GM19468 (cell line): Measurements from ENCODE around the gene PLXNA2.

Source experiments
- ATAC-seq: cut with Tn5 transposase; IDR thresholded peaks from one replicate; pipeline ENCODE4 v1.9.1; 2021; ENCODE audit warnings: mild to moderate bottlenecking, moderate library complexity, moderate number of reproducible peaks; ENCODE audit not compliant: unreplicated experiment; ENCODE audit errors: extremely low read depth

Gene PLXNA2

GRCh38 chr1:208083715-208084085, 160.5 kb downstream of the PLXNA2 start:
- ATAC-seq, result no peak

DNA sequence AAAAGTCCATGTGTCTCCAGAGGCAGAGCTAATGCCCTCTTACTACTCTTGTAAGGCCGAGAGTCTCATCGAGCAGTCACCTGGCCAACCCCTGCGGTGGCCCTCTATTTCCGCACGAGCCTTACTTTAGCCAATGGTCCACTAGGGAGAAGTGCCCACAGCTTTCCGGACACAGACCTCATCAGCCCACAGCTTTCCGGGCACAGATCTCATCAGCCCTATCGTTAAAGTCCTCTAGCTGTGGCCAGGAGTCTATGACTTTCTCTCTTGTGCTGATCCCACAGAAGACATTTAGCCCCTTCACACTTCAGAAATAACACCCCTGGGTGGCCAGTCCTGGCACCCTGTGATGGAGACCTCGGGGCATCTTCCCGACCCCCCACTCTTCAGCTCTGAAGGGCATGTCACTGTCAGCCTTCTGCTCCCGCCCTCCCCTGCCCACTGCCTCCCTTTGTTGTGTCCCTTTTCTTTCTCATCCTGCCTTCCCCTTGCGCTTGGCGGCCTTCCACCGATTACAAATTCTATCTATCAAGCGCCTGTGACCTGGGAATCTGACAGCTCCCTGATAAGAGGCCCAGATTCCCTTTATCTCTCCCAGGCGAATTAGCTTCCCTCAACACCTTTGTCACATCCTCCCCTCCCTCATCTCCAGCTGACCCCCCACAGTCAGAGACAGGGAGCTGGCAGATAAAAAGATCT, 161.0 kb downstream of the PLXNA2 start:
- ATAC-seq, result no peak

DNA sequence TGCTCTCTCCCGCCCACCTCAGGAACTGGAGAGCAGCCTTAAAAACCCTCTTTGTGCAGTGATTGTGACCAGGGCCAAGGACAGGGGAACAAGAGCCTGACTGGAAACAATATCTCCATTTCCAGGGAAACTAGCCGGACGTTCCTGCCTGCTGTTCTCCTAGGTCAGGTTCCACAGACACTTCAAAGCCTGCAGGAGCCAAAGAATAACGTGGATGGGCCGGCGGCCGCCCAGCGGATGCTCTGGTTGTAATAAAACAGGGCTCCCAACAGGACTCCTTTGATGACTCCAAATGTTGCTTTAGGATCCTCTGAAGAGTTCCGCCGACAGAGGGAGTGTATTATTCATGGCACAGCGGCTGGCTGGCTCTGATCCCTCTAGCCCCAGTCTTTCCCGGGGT, 162.2 kb downstream of the PLXNA2 start:
- no peak for ATAC-seq

DNA sequence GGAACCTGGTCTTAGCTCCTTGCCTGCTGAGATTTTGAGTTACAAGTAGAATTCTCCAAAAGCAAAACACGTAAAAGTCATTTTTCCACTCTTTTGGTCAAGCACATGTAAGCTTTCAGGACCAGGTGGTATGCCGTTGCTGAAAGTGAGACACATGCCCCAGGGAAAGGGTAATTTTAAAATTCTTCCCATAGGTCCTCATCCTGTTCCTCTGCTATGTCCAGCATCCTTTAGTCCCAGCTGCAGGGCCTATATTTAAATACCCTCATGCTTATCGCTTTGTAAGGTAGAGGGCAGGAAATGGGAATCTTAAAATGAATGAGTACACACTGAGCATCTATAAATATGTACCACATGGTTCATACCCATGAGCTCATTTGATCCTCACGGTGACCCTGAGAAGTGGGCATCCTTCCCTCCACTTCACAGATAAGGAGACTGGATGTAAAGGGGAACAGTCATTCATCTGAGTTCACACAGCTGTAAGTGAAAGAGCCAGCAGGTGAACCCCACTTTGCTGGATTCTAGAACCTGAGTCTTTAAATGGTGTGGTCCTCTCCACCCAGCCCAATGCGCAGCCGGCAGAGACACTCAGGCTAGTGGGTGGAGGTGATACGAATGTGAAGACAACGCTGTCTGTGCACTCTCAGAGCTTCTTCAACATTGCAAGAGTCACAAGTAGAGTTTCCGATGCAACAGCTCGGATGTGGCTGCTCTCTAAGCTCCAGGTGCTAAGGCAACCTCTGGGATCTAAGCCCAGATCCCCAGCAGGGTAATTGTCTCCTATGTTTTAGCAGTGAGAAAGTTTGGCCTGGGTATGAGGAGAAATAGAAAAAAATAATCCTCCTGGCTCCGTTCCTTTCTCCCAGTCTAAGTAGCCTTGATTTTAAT, 163.5 kb downstream of the PLXNA2 start:
- ATAC-seq, result no peak

DNA sequence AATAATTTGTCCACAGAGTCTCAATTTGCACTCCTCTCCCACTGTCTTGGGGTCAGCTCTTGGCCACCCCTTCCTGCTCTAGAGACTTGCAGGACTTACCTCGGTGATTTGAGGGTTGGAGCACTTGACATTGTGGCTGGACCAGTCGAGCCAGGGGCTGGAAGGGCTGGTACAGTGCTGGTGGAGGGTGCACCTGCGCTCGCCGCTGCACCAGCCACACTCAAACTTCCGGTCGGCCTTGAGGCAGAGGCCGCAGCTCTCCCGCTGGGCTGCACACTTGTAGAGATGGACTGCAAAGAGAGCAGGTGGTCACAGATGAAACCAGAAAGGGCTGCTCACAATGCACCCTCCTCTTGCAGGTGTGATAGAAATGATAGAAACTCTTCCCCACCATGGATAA, 165.0 kb downstream of the PLXNA2 start:
- ATAC-seq, result no peak

DNA sequence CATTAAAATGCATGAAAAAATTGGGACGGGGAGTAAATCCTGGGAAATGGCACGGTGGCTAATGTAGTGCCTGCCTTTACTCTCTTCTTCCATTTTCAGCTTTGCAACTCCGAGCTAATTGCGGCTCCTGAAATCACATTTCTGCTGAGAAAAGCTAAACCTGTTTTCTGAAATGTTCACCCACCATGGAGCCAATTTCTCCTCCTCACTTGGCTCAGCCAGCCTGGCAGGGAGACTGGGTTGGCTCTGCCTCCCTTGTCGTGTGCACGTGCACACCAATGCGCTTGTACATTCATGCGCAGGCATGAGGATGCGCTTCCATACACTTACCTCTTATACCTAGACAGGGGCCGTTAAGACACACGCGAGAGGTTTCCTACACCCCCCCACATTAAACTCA, 165.4 kb downstream of the PLXNA2 start:
- ATAC-seq, result no peak

DNA sequence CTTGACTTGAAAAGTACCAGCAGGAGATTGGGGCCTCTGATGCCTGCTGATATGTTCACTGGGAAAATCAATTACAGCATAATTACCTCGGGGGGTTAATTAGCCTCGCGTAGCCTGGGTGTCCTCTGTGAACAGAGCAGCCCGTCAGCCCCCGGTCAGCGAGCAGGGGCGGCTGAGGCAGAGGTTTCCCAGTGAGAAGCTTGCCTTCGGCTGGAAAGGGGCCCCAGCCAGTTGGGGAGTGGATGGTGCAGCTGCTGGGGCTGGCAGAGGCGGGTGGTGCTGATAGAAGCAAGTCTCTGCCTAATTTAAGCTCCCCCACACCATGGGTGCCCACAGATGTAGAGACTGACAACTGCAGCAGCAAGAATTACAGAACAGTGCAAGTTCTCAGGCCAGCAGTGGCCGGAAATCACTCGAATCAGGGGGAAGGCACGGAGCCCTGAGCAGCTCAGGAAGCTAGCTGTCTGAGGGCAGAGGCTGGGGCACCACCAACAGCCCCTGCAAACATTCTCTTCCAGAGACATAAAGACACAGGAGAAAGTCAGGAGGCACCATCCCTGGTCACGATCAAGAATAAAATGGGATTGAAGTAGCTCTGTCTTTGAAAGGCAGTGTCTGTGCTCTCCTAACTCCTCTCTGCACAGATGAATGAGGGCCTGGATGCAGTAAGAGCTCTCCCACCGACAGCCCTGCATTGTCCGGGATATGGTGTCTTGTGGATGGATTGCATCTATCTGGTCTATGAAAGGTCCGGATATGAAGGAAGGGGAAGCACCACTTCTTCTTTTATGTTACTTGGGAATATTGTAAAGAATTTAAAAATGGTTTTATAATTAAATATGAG, 166.7 kb downstream of the PLXNA2 start:
- ATAC-seq, result no peak

DNA sequence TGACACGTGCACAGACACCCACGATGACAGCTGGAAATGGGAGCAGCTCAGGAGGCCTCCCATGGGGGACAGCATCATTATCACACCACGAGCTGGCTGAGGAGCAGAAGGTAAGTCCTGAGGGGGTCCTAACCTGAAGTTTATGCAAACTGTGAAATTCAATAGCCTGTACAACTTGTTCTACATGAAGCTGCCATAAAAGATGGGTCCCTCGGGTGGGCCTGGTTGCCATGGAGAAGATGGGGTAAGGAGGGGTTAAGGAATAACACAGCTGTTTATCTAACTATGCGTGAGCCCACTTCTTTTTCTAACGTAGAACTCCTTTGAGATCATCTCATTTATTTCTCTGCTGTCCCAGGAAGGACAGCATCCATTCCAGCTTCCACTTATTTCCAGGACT, 169.8 kb downstream of the PLXNA2 start:
- ATAC-seq, result no peak

DNA sequence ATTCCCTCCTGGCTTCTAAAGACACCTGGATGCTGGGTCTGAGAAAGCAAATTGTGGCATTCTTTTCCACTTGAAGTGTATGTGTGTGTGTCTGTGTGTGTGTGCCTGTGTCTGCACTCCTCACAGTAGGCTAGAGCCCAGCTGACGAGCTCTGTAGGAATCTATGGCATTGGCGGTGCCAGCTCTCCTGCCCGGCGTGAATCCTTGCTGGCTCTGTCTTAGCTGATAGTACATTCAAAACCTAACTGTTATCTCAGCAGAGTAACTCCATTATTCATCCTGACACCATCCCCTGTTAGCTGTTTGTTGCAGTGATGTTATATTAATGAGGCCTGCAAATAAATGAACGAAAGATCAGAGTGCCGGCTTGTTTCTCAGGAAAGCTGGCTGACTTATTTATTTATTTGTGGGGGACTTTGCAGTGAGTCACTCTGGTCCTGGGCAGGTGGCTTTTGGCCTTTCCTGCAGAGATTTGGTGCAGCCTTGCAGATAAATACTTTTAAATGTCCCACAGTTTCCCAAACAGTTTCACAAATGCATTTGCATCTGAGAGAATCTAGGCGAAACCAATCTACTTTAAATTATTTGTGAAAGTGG, 172.7 kb downstream of the PLXNA2 start:
- no peak for ATAC-seq

DNA sequence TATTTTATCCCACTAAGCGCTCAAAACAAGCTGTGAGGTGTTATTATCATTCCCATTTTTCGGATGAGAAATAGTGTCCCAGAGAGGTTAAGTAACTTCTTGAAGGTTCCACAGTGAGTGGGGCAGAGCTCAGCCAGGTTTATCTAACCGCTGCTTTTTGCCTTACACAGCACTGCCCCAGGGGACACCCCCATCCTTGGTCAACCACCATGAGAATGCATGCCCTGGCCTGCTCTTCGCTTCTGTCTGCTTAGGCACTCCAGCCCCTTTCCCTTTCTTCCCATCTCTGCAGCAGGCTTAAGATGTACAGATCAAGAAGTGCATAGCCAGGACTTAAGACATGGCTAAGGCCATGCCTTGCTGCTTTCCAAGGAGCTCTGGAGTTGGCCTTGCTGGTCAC, 174.3 kb downstream of the PLXNA2 start:
- ATAC-seq, result no peak

GRCh38 chr1:208069317-208069716, 174.9 kb downstream of the PLXNA2 start:
- ATAC-seq, result no peak

DNA sequence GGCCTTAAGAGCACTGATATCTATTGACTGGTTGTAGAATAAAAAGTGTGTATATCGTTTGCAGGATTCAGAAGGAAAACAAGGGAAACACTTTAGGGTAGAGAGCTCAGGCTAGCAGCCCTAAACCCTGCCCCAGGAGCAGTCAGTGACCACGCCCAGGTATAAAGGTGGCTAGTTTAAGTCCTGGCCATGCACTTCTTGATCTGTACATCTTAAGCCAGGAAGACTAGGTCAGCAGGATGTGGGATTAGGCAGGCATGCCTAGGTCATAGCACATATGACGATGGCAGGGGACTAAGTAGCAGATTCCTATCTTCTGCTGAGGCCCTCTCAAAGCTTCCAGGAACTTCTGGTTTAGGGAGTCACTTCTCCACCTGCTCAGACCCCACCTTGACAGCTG, 175.3 kb downstream of the PLXNA2 start:
- ATAC-seq, result no peak

DNA sequence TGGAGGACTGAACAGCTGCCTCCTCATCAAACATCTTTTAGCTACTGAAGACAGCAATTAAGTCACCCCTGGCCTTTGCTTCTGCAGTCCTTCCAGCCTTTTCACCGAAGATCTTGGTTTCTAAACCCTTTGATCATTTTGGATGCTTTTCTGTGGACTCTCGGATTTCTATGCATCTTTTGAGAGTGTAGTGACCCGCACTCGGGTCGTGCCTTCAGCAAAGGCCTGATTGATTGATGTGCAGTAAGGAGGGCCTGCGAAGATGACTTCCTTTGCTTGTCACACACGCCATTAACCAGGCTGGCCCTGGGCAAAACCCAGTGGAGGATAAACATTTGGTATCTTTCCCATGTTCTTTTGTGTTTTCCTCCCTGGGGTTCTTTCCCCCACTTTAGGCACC, 175.8 kb downstream of the PLXNA2 start:
- ATAC-seq, result no peak

DNA sequence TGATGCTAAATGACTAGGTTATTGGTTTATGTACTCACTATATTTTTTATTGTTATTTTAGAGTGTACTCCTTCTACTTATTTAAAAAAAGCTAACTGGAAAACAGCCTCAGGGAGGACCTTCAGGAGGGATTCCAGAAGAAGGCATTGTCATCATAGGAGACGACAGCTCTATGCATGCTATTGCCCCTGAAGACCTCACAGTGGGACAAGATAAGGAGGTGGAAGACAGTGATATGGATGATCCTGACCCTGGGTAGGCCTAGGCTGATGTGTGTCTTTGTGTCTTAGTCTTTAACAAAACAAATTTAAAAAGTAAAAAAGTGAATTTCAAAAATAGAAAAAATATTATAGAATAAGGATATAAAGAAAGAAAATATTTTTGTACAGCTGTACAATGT, 177.6 kb downstream of the PLXNA2 start:
- ATAC-seq, result no peak

DNA sequence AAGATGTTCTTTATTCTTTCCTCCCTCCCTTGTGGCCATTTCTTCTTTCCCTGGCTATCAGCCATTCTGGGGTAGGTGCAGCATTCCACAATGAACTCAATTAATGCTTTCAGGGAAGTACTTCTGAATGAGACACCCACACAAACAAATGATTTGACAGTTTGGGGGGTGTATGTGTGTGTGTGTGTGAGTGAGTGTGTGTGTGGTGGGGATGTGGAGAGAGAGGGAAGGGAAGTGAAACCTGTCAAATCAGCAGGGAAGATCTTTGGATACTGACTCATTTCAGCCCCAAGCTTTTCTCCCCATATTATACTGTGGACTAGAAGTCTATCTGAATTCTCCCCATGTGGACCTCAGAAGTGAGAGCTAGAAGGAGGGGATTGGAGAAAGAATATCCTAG, 178.3 kb downstream of the PLXNA2 start:
- no peak for ATAC-seq

DNA sequence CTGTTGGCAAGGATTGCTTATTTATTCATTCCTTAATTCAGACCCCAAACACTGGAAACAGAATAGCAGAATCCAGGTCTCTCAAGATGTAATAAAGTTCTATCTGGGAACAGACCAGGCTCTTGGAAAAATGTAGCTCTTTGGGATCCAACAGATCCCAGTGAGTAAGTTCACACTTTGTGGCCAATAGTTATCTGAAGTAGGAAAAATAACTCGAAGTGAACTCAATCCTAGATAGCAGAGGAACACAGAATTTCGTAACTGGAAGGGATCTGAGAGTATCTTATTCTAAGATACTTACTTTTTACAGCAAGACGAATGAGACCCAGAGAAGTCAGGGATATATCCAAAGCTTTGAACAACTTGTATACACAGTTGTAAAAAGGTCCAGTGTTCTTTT, 182.6 kb downstream of the PLXNA2 start:
- no peak for ATAC-seq

- ATAC-seq, result no peak
These were observed 183.1 kb downstream of the PLXNA2 start for GRCh38 chr1:208061118-208061517.

DNA sequence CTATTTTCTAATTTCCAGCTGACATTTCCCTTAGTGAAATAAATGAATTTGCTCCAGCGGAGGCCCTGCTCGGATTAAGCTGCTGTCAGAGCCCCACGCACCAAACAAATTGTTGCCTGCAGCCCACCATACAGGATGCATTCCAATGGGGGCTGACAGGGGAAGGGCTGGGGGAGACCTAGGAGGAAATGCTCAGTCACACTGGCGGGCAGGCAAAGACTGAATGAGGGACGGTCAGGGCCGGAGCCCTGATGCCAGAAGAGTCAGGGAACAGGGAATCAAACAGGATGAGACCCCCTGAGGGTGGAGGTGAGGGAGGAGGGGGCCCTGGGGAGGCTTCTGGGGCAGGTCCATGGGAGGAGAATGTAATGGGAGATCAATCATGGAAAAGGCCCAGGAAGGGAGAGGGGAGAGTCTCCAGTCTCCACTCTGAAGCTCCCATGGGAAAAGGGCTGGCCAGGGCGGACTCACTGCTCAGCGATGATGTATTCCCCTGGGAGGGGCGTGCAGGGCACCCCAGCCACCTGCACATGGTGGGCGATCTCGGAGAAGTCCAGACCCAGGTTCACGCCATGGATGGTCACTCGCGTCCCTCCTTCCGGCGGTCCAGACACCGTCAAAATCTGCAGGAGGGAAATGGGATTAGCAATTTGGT, 183.8 kb downstream of the PLXNA2 start:
- no peak for ATAC-seq

- no peak for ATAC-seq
These were observed 184.7 kb downstream of the PLXNA2 start for GRCh38 chr1:208059409-208060001.

DNA sequence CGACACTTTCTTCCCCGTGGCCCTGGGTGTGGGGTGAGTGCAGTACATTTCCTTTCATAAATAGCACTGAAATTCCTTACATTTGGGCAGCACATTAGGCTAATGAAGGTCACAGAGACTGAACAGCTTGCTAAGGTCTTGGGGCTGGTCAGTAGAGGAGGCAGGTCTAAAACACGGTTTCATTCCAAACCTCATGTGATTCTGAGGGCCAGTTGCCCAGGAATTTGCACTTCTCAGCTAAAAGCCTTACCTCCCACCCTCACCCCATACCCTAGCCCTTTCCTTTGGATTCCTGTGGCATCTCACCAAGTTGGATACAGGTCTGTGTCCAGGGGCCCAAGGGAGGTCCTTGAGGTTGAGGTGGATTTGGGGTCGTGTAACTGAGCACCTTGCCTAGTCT, 185.4 kb downstream of the PLXNA2 start:
- ATAC-seq, result no peak
